ENCODE measurements around the gene TEX2.
"Not testable (repeated sequence)": the region's sequence is repeated elsewhere in the genome, so short reads cannot be mapped to it uniquely, and the experiment has no call there.

TEX2 gene

GRCh38 chr17:64240261-64240740 lies 22.8 kb downstream of the TEX2 start:
- ATAC-seq (ENCODE audit: low read depth) (no peak), DNase-seq (ENCODE audit: low spot score in 2 of 2) (no peak)
- Mint-ChIP-seq H3K27ac (no peak overlapping the region), H3K4me3 (no peak overlapping the region), H3K9me3 (no peaks in the 10 kb centered on the region), H3K4me1 (peaks cover 11% of the 10 kb centered on the region), H3K27me3 (no peaks in the 10 kb centered on the region), H3K36me3 (peaks cover 1% of the 10 kb centered on the region)

DNA sequence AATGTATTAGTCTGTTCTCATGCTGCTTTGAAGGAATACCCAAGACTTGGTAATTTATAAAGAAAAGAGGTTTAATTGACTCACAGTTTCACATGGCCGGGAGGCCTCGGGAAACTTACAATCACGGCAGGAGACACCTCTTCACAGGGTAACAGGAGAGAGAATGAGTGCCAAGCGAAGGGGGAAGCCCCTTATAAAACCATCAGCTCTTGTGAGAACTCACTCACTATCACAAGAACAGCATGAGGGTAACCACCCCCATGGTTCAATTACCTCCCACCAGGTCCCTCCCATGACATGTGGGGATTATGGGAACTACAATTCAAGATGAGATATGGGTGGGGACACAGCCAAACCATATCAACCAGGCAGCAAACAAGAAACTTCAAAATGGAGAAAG lies 24.6 kb downstream of the TEX2 start:
- not testable (repeated sequence) for H3K36me3 Mint-ChIP-seq; H3K27me3 Mint-ChIP-seq; H3K27ac Mint-ChIP-seq; DNase-seq (ENCODE audit: low spot score in 2 of 2); ATAC-seq (ENCODE audit: low read depth); H3K4me3 Mint-ChIP-seq; H3K9me3 Mint-ChIP-seq
- peaks cover 11% of the 10 kb centered on the region for H3K4me1 Mint-ChIP-seq

GRCh38 chr17:64236827-64237403 lies 26.1 kb downstream of the TEX2 start:
- Mint-ChIP-seq H3K4me3 (no peak overlapping the region), H3K36me3 (peaks cover 2% of the 10 kb centered on the region), H3K27ac (no peak overlapping the region), H3K9me3 (no peaks in the 10 kb centered on the region), H3K27me3 (no peaks in the 10 kb centered on the region), H3K4me1 (peaks cover 11% of the 10 kb centered on the region)
- ATAC-seq (ENCODE audit: low read depth), result peak; percentile 76
- DNase-seq (ENCODE audit: low spot score in 2 of 2), result no peak

DNA sequence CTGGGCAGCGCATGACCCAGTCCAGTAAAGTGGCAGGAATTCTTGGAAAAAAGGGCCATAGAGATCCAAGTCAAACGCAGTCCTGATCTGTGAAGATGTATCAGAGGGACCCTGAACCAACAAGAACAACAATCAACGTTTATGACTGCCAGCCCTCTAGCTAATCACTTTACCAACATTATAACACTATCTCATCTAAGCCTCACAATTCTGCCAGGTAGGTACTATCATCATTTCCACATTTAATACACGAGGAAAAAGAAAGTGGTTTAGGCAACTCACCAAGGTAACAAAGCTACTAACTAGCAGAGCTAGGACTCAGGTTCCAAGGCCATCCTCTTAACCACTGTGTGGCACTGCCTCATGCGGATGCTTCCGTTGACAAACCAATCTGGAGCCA lies 28.1 kb downstream of the TEX2 start:
- no peak for DNase-seq (ENCODE audit: low spot score in 2 of 2)
- H3K36me3 Mint-ChIP-seq, result peaks cover 2% of the 10 kb centered on the region
- peaks cover 9% of the 10 kb centered on the region for H3K4me1 Mint-ChIP-seq
- ATAC-seq (ENCODE audit: low read depth), result no peak
- H3K4me3 Mint-ChIP-seq, result no peak overlapping the region
- no peaks in the 10 kb centered on the region for H3K9me3 Mint-ChIP-seq
- H3K27me3 Mint-ChIP-seq, result no peaks in the 10 kb centered on the region
- H3K27ac Mint-ChIP-seq, result no peak overlapping the region

- H3K4me1 Mint-ChIP-seq, result peaks cover 7% of the 10 kb centered on the region
- DNase-seq (ENCODE audit: low spot score in 2 of 2) (no peak), ATAC-seq (ENCODE audit: low read depth) (no peak)
- no peaks in the 10 kb centered on the region for H3K9me3 Mint-ChIP-seq
- no peak overlapping the region for H3K27ac Mint-ChIP-seq
- no peak overlapping the region for H3K4me3 Mint-ChIP-seq
- peaks cover 3% of the 10 kb centered on the region for H3K36me3 Mint-ChIP-seq
- no peaks in the 10 kb centered on the region for H3K27me3 Mint-ChIP-seq
Measured at GRCh38 chr17:64232466-64233262, 30.4 kb downstream of the TEX2 start.

- H3K36me3 Mint-ChIP-seq, result peaks cover 3% of the 10 kb centered on the region
- H3K4me3 Mint-ChIP-seq, result no peak overlapping the region
- ATAC-seq (ENCODE audit: low read depth) (no peak), DNase-seq (ENCODE audit: low spot score in 2 of 2) (no peak)
- H3K4me1 Mint-ChIP-seq, result peaks cover 3% of the 10 kb centered on the region
- no peaks in the 10 kb centered on the region for H3K9me3 Mint-ChIP-seq
- H3K27ac Mint-ChIP-seq, result no peak overlapping the region
- H3K27me3 Mint-ChIP-seq, result no peaks in the 10 kb centered on the region
Measured at GRCh38 chr17:64231567-64232141, 31.4 kb downstream of the TEX2 start.

DNA sequence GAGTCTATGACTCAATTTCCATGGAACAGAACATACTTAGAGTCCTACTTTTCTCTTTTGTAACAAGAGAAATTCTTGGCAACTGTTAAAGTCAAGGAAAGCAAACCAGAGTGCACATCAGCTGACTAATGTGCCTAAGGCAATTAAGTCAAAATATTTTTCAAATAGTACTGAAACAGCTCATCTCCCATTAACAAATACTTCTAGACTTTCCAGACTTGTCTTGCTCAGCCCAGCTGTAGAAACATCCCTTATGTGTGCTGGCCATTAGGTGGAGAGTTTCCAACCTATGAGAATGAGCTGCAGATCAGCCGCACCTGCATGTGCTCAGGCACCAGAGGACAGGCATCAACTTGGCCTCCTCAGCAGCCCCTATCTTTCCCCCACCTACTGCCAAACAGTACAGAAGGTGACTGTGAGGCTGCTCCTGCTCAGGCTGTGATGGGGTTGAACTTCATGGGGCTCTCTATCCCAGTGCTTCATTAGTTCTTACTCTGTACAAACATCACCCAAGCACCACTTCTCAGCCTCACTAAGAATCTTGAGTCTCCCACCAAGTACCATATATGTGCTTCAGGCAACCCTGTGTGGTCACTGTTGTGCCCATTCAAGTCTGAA lies 32.2 kb downstream of the TEX2 start:
- Mint-ChIP-seq H3K27ac (no peak overlapping the region), H3K27me3 (no peaks in the 10 kb centered on the region), H3K36me3 (peaks cover 3% of the 10 kb centered on the region), H3K4me1 (peaks cover 3% of the 10 kb centered on the region), H3K9me3 (no peaks in the 10 kb centered on the region), H3K4me3 (no peak overlapping the region)
- no peak for DNase-seq (ENCODE audit: low spot score in 2 of 2)
- ATAC-seq (ENCODE audit: low read depth), result no peak

DNA sequence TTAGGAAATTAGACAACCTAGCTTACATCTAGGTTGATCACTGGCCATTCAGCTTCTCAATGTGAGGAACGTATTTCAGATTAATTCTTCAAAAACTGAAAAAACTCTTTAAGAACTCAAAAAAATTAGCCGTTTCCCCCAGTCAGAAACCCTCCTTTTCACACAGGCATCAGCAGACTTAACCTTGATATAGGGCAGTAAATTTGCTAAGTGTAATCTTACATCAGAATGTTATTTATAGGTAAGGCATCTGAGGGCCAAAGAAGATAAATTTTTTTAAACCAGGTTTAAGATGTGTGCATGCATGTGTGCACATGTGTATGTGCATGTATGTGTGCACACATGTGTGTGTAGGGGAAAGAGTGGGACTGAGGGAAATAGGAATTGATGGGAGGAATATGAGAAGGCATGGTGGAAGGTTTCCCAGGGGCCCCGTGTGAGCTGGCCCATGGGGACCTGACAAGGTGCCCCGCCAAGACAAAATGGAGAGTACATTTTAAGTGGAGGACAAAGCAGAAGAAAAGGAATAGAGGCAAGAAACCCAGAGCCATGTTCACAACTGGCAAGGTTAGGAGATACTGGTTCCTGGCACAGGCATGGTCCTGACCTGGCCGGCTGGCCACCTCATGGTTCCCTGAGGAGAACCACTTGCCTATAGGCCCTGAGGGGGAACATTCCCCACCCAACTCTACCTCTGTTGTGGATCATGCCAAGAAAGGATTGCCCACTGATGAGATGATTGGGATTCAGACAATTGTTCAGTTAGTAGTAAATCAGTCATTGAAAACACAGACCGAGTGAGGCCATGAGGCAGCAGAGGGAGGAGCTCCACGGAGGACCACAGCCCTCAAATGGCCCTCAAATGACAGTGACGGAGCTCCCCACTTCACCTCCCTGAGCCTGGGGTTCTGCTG lies 33.0 kb downstream of the TEX2 start:
- H3K4me3 Mint-ChIP-seq, result no peak overlapping the region
- DNase-seq (ENCODE audit: low spot score in 2 of 2), result no peak
- ATAC-seq (ENCODE audit: low read depth), result no peak
- peaks cover 3% of the 10 kb centered on the region for H3K4me1 Mint-ChIP-seq
- no peaks in the 10 kb centered on the region for H3K9me3 Mint-ChIP-seq
- no peak overlapping the region for H3K27ac Mint-ChIP-seq
- H3K36me3 Mint-ChIP-seq, result peaks cover 3% of the 10 kb centered on the region
- H3K27me3 Mint-ChIP-seq, result no peaks in the 10 kb centered on the region

DNA sequence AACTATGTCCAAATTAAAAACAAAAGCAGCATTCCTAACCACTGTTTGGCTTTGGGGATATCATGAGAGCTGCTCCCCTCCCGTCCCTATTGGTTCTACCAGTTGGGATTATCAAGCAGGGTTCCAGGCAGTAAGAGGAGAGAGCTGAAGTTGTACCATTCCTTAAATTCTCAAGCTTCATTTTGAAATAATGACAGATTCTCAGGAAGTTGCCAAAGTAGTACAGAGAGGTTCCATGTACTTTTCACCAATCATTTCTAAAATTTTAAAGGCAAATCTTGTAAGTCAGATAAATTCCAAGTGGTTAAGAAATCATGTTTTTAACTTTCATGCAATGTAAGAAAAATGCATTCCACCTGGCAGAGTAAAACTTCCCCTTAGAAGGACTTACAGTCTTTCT lies 36.9 kb downstream of the TEX2 start:
- no peak for ATAC-seq (ENCODE audit: low read depth)
- Mint-ChIP-seq H3K4me1 (peaks cover 3% of the 10 kb centered on the region), H3K9me3 (peaks cover 1% of the 10 kb centered on the region), H3K4me3 (no peak overlapping the region), H3K27me3 (no peaks in the 10 kb centered on the region), H3K36me3 (peaks cover 1% of the 10 kb centered on the region), H3K27ac (no peak overlapping the region)
- DNase-seq (ENCODE audit: low spot score in 2 of 2), result no peak

GRCh38 chr17:64225410-64225809 lies 37.6 kb downstream of the TEX2 start:
- Mint-ChIP-seq H3K27me3 (no peaks in the 10 kb centered on the region), H3K27ac (no peak overlapping the region)

GRCh38 chr17:64223931-64224629 lies 39.0 kb downstream of the TEX2 start:
- peaks cover 1% of the 10 kb centered on the region for H3K9me3 Mint-ChIP-seq
- H3K27ac Mint-ChIP-seq, result no peak overlapping the region
- no peak overlapping the region for H3K4me3 Mint-ChIP-seq
- no peak for DNase-seq (ENCODE audit: low spot score in 2 of 2)
- no peak for ATAC-seq (ENCODE audit: low read depth)
- H3K4me1 Mint-ChIP-seq, result peaks cover 3% of the 10 kb centered on the region
- H3K36me3 Mint-ChIP-seq, result peaks cover 2% of the 10 kb centered on the region
- H3K27me3 Mint-ChIP-seq, result no peaks in the 10 kb centered on the region

More at GRCh38 chr17:64225410-64225809, 37.6 kb downstream of the TEX2 start:
- ATAC-seq (ENCODE audit: low read depth) (no peak), DNase-seq (ENCODE audit: low spot score in 2 of 2) (no peak)
- Mint-ChIP-seq H3K4me1 (peaks cover 3% of the 10 kb centered on the region), H3K4me3 (no peak overlapping the region), H3K9me3 (peaks cover 1% of the 10 kb centered on the region), H3K36me3 (peaks cover 1% of the 10 kb centered on the region)

- Mint-ChIP-seq H3K4me3 (no peak overlapping the region), H3K4me1 (peaks cover 3% of the 10 kb centered on the region), H3K27ac (no peak overlapping the region), H3K36me3 (peaks cover 2% of the 10 kb centered on the region), H3K27me3 (no peaks in the 10 kb centered on the region), H3K9me3 (peaks cover 1% of the 10 kb centered on the region)
- ATAC-seq (ENCODE audit: low read depth) (no peak), DNase-seq (ENCODE audit: low spot score in 2 of 2) (no peak)
Measured at GRCh38 chr17:64223283-64223682, 39.8 kb downstream of the TEX2 start.

DNA sequence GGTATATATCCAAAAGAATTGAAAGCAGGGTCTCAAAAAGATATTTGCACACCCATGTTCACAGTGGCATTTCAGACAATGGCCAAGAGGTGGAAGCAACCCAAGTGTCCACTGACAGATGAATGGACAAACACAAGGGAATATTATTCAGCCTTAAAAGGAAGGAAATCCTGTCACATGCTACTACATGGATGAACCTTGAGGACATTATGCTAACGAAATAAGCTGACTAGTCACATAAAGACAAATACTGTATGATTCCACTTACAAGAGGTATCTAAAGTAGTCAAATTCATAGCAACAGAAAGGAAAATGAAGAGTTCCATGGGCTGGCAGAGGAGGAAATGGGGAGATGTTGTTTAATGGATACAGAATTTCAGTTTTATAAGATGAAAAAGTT lies 41.4 kb downstream of the TEX2 start:
- Mint-ChIP-seq H3K4me3 (no peak overlapping the region), H3K27ac (no peak overlapping the region), H3K4me1 (peaks cover 15% of the 10 kb centered on the region), H3K36me3 (peaks cover 2% of the 10 kb centered on the region), H3K27me3 (no peaks in the 10 kb centered on the region), H3K9me3 (peaks cover 1% of the 10 kb centered on the region)
- no peak for ATAC-seq (ENCODE audit: low read depth)
- DNase-seq (ENCODE audit: low spot score in 2 of 2), result no peak

Data from memory B cell (primary cell).